ENCODE results near the gene PLEKHA7.
"Not testable (repeated sequence)": the region's sequence is repeated elsewhere in the genome, so short reads cannot be mapped to it uniquely, and the experiment has no call there.

Gene PLEKHA7

DNA sequence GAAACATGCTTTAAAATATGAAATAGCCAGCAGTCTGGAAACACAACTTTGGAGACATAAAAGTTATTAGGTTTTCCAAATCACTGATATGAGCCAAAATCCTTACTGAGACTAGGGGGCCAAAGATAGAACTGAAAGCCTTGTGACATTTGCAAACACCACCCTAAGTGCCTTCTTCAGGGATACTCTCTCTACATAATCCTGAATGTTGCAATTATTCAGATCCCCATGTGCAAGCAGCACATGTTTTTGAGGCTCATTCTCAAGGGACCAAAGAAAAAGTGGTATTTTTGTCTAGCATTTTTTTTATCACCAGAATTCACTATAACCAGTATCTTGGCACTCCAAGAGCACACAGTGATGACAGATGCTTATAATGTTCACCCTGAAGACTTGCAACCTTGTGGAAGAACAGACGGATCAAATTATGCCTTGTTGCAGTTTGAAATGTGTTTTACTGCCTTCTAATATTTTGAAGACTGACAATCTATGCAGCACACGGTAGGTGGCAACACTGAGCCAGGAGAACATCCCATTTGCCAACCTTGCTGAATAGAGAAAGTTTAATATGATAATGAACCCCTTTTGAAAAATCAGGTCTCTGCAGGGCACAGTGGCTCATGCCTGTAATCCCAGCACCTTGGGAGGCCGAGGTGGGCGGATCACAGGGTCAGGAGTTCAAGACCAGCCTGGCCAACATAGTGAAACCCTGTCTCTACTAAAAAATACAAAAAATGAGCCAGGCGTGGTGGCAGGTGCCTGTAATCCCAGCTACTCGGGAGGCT, 78.5 kb downstream of the PLEKHA7 start:
- peak; percentile 24 for DNase-seq

- no peak for DNase-seq
Measured at GRCh38 chr11:16933756-16934603, 80.2 kb downstream of the PLEKHA7 start.

DNA sequence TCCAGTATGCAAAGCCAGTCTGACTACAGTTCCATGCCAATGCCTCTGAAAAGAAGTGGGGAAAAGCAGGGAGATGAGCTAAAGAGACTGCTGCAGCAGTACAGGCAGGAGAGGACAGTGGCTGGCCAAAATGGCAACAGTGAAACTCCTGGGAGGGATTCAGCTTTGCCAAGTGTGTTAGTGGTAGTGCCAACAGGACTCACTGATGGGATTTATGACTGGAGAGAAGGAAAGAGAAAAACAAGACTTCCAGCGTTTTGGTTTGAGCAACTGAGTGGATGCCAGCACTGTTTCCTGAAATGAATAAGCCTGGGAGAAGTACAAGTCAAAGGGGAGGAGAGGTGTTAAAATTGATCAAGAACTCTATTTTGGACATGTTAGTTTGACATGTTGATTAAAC, 80.9 kb downstream of the PLEKHA7 start:
- no peak for DNase-seq

DNA sequence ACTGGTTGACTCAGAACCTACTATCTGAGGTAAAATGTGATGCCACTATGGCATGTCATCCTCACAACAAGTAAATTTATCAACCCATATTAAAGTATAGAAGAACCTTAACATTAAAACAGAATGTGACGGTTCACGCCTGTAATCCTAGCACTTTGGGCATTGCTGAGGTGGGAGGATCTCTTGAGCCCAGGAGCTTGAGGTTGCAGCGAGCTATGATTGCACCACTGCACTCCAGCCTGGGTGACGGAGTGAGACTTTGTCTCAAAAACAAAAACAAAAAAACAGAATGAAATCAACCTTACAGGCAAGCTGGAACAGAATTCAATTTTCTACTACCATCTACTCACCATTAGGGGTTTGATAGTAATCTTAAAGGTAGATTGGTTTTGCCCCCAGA, 86.2 kb downstream of the PLEKHA7 start:
- no peak for DNase-seq

DNA sequence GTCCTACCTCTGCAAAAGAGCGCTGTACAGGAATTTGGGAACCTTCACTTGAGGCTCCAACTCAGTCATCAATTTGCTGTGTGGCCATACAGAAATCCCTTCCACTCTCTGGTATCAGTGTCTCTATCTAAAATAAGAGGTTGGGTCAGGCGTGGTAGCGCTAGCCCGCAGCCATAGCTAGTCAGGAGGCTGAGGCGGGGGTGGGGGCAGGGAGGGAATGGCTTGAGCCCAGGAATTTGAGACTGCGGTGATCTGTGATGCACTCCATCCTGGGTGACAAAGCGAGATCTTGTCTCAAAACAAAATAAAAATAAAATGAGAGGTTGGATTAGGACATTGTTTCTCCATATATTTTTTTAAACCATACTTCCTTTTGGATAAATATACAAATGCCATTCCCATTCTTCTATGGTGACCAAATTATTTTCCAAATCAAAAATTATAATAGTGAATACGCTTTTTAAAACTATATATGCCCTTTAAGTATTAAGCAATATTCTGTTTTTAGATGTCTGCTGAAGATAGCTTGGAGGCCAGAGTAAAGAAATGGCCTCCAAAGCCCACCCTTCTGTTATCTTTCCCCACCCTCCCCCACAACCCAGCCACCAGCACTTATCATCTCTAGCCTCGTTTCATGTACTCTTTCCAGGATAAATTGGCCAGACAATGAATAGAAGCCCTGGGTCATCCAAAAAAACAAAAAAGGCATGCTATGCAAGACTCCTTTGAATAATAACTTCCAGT, 87.2 kb downstream of the PLEKHA7 start:
- DNase-seq = no peak

- DNase-seq = no peak
Measured at GRCh38 chr11:16925561-16926065, 88.6 kb downstream of the PLEKHA7 start.

DNA sequence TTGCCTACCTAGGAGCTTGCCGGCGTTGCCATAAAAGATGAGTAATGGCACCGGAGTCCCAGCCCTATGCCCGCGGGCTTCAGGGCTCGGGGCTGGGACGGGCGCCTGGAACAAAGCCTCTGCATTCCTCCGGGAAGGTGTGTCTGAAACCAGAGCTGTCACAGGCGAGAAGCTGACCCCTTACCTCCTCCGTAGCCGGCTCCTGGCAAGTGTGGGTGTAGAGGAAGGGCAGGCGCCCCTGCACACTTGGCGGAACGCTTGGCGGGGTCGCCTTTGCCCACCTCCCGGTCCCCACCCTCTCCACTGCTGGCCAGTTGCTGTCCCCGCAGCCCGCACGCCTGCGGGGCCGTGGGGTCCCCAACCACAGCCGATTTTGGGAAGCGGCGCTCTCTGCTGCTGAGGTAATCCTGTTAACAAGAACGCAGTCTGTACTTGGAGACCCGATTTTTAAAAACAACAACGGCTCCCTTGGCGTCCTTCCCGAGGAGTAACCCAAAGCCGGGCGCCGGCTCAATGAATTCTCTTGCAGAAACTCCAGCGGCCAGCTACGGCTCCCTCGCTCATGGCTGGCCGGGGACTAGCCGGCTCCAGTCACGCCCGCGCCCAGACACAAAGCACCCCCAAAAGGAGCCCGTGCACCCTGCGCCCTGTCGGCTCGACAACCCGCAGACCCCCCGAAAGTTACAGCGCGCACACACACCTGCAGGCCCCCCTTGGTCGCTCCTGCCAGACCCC, 89.2 kb downstream of the PLEKHA7 start:
- no peak for DNase-seq

DNA sequence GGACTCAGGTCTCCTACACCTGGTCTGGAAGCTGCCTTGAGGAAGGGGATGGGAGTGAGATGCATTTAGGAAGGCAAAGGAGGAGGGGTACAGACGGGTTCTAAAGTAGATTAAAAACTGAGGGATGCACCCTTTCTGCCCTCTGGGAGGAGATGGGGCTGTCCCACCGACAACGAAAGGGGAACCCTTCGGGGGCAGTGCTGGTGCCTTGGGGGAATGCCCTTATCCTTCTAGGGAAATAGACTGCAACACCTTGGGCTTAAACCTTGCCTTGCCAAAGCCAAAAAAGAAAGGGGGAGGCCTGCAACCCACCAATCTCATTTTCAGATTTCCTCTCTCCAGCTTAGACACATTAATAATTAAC, 89.8 kb downstream of the PLEKHA7 start:
- DNase-seq = no peak

- no peak for DNase-seq
Measured at GRCh38 chr11:16923987-16924386, 90.2 kb downstream of the PLEKHA7 start.

GRCh38 chr11:16921668-16922067, 92.5 kb downstream of the PLEKHA7 start:
- DNase-seq = no peak

- no peak for DNase-seq
Measured at GRCh38 chr11:16921019-16921418, 93.2 kb downstream of the PLEKHA7 start.

- DNase-seq = no peak
Measured at GRCh38 chr11:16920559-16920958, 93.7 kb downstream of the PLEKHA7 start.

DNA sequence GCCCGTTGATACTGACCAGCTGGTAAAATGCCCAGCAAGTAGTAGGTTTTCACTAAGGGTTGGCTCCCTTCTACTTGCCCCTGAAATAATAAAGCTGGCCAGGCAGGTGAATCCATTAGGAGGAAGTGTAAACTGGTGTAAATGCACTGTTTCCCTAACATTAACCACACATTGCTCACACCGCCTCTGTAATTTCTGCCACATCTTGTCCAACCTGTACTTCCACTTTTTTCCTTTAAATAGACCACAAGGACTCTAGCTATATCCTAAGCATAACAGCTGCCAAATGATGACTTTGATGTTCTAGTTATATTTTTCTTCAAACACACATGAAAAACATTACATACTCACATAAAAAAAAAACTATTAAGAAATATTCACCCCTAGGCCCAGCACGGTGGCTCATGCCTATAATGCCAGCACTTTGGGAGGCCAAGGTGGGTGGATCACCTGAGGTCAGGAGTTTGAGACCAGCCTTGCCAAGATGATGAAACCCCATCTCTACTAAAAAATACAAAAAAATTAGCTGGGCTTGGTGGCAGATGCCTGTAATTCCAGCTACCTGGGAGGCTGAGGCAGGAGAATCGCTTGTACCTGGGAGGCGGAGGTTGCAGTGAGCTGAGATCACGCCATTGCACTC, 95.6 kb downstream of the PLEKHA7 start:
- DNase-seq = not testable (repeated sequence)

- no peak for DNase-seq
Measured at GRCh38 chr11:16917941-16918340, 96.3 kb downstream of the PLEKHA7 start.

DNA sequence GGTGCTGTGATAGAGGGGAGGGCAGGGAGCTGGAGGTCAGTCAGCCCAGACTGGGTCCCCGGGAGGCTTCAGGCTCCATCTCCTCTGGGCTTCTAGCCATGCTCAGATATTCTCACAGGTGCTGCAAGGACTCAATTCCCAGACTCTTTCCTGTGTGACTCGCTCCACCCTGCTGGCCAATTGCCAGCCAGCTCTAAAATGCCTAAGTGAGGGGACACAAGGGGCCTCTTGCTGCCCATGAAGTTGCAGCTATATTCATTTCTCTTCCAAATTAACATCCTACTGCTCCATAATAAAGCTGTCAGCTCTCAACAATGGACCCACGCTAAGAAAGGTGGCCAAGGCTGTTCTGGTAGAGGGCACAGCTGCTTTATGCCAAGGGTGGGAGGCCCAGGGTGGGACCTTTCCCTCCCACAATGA, 101.5 kb downstream of the PLEKHA7 start:
- no peak for DNase-seq

DNA sequence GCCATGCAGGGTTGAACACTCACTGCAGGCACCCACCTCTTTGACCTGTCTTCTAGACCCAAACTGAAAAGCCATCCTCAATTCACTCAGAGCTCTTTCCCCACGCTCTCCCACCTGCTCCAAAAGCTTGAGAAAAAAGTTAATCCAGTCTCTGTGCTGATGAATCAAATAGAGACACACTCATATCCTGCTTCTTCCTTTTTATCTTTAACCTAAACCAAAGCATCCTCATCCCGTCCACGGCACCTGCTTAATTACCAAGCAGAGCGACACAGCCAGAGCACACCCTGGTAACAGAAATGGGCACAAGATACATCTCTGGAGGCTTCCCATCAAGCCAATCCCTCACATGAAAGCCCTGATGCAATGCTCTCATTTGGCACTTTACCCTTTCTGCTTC, 102.6 kb downstream of the PLEKHA7 start:
- no peak for DNase-seq

DNA sequence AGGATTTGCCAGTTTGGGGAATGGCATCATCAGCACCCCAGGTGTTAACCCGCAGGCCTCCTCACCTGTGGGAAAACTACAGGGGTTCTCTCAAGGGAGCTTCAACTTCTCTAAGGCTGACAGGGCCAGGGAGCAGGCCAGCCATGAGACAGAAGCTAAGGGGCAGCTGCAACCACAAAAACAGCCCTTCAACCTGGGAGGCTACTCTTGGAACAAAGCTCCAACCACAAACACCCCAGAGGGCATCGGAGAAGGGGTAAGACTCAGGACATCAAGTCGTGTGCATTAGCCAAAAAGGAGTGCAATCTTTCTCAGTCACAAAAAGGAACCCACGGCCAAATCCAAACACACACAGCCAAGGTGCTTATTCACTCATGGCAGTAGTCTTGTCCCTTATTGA, 103.0 kb downstream of the PLEKHA7 start:
- DNase-seq = no peak

GRCh38 chr11:16909359-16910035, 104.7 kb downstream of the PLEKHA7 start:
- DNase-seq = no peak

GRCh38 chr11:16905375-16905774, 108.8 kb downstream of the PLEKHA7 start:
- DNase-seq = no peak

DNA sequence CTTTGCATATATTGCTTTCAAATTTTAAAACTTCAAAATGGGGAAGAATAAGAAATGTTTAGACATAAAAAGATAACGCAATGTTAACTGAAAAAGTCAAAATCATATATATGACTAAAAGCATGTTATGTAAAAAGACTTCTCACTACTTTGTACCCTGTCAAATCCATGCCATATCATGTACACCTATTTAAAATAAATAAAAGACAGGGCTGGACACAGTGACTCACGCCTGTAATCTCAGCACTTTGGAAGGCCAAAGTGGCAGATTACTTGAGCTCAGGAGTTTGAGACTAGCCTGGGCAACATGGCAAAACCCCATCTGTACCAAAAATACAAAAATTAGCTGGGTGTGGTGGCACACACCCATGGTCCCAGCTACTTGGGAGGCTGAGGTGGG, 109.5 kb downstream of the PLEKHA7 start:
- not testable (repeated sequence) for DNase-seq

DNA sequence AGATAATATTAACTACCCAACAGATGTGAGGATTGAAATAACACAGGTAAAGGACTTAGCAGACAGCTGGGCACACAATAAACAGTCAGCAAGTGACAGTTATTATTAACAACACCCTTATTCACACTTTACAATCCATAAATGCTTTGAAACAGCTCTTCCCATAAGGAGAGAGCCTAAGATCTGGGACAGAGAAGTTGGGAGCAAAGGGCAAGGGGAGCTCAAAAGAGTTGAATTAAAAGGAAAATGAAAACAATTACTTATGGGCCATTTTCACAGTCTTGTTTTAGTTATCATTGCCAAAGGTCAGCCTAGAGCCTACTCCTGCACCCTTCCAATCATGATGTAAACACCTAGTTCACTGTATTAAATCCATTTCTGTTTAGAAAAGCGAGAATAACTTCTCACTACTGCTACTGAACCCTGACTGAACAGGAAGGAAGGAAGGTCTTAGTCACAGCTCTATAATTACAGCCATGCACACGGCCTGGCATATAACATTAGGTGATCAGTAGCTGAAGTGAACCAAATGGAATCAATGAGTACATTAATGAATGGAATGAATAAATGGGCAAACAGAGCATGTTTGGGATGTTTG, 111.3 kb downstream of the PLEKHA7 start:
- DNase-seq = no peak

Measured in CD4-positive, alpha-beta T cell treated with Interleukin-12 subunit alpha and Interleukin-12 subunit beta, for 1 hour (primary cell).